HepG2 (cell line): Measurements from ENCODE around the gene FRMD4A.

Experiments
- BCL6 ChIP-seq: IDR thresholded peaks from 2 replicates; pipeline ENCODE4 v1.6.1; 2016; ENCODE audit warnings: missing genetic modification reagents, missing compliant biosample characterization
- CHD4 ChIP-seq: fragments of 200-600 bp; sonication (generic); IDR thresholded peaks from 2 replicates; pipeline ENCODE4 v1.7.0; 2017; ENCODE audit warnings: mild to moderate bottlenecking, low read length, borderline replicate concordance
- EZH2 ChIP-seq: conservative IDR thresholded peaks from 2 replicates; pipeline ENCODE4 v1.6.1; 2012; ENCODE audit warnings: mild to moderate bottlenecking, low read depth, low read length, moderate library complexity
- FOXM1 ChIP-seq: sonication (generic); formaldehyde crosslinking; IDR thresholded peaks from 2 replicates; pipeline ENCODE4 v1.5.0; 2020; ENCODE audit warnings: missing genetic modification reagents
- KLF15 ChIP-seq: sonication (generic); formaldehyde crosslinking; IDR thresholded peaks from 2 replicates; pipeline ENCODE4 v1.8.1; 2023; ENCODE audit warnings: borderline replicate concordance, mild to moderate bottlenecking, inconsistent platforms, missing genetic modification reagents, mixed read lengths
- MAX ChIP-seq: IDR thresholded peaks from 2 replicates; pipeline ENCODE4 v1.6.1; 2012; ENCODE audit warnings: inconsistent platforms
- NCOR1 ChIP-seq: fragments of 200-600 bp; sonication (generic); IDR thresholded peaks from 2 replicates; pipeline ENCODE4 v1.7.0; 2017; ENCODE audit warnings: antibody characterized with exemption, low read length, borderline replicate concordance
- NRL ChIP-seq: sonication (generic); formaldehyde crosslinking; IDR thresholded peaks from 2 replicates; pipeline ENCODE4 v1.5.0; 2020; ENCODE audit warnings: missing genetic modification reagents, mild to moderate bottlenecking, moderate library complexity, borderline replicate concordance
- RAD21 ChIP-seq: fragments of 450-650 bp; formaldehyde crosslinking; IDR thresholded peaks from 2 replicates; pipeline ENCODE4 v1.5.0; 2020; ENCODE audit warnings: mild to moderate bottlenecking
- RARA ChIP-seq: IDR thresholded peaks from 2 replicates; pipeline ENCODE4 v1.6.1; 2016; ENCODE audit warnings: missing genetic modification reagents, missing compliant biosample characterization
- ZBTB10 ChIP-seq: sonication (generic); formaldehyde crosslinking; IDR thresholded peaks from 2 replicates; pipeline ENCODE4 v1.4.0; 2020; ENCODE audit warnings: missing genetic modification reagents, borderline replicate concordance
- ZBTB7B ChIP-seq: sonication (generic); formaldehyde crosslinking; IDR thresholded peaks from 2 replicates; pipeline ENCODE4 v1.4.0; 2020; ENCODE audit warnings: missing genetic modification reagents
- ZFP1 ChIP-seq: IDR thresholded peaks from 2 replicates; pipeline ENCODE4 v1.6.1; 2016
- TF ChIP-seq, protein P1 (sequence below): sonication (generic); formaldehyde crosslinking; IDR thresholded peaks from 2 replicates; pipeline ENCODE4 v1.5.0; 2020; ENCODE audit warnings: mild to moderate bottlenecking, missing genetic modification reagents, moderate library complexity

DNA sequence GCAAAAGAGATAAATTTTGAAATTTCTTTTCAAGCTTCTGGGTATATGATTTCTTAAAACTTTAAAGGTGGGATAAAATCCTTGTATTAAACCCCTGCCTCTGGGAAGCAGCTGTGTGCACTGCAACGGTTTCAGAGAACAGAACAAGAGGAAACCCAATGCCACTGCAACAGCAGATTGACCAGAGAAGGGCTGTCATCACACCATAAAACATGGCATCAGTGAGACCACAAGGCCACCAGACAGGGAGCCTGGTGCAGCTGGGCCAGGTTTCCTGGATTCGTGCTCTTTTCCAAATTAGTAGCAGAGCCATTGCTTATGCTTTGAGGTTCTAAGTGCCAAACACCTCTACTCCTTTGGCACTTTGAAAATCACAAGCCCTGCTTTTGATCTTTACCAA, 591.5 kb downstream of the FRMD4A start:
- TF ChIP-seq ZFP1 (CRISPR knock-in tag) (no peak), KLF15 (no peak), NRL (no peak), ZBTB7B (CRISPR knock-in tag) (no peak), ZBTB10 (CRISPR knock-in tag) (no peak), NCOR1 (no peak), MAX (no peak), RAD21 (CRISPR knock-in tag) (no peak), FOXM1 (CRISPR knock-in tag) (no peak), BCL6 (CRISPR knock-in tag) (no peak), EZH2 (no peak), RARA (no peak), CHD4 (no peak)
- TF ChIP-seq, protein P1, sequence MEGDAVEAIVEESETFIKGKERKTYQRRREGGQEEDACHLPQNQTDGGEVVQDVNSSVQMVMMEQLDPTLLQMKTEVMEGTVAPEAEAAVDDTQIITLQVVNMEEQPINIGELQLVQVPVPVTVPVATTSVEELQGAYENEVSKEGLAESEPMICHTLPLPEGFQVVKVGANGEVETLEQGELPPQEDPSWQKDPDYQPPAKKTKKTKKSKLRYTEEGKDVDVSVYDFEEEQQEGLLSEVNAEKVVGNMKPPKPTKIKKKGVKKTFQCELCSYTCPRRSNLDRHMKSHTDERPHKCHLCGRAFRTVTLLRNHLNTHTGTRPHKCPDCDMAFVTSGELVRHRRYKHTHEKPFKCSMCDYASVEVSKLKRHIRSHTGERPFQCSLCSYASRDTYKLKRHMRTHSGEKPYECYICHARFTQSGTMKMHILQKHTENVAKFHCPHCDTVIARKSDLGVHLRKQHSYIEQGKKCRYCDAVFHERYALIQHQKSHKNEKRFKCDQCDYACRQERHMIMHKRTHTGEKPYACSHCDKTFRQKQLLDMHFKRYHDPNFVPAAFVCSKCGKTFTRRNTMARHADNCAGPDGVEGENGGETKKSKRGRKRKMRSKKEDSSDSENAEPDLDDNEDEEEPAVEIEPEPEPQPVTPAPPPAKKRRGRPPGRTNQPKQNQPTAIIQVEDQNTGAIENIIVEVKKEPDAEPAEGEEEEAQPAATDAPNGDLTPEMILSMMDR (CRISPR knock-in tag): no peak
